Measurements from ENCODE around the gene RCN1. TPM values are rescaled to one million over a fixed set of nuclear protein-coding genes. Genes with fewer than 3 reads are reported as not detected.

The RCN1 gene
- total RNA-seq (2021; fragmentation: NEBNext Ultra II Directional; extraction: Animal tissue kit (Norgen Biotek cat#: 25700)) (119 and 123 TPM in 2 replicates), polyA plus RNA-seq (2011; rRNA removed) (42.7 and 45.1 TPM in 2 replicates), polyA minus RNA-seq (2011; rRNA and poly(A)+ RNA removed) (25.2 and 26.4 TPM in 2 replicates)
- polyA plus RNA-seq (2011; cell fraction: cytosol; rRNA removed), result 71.0 TPM
- polyA plus RNA-seq (2011; cell fraction: nucleus; rRNA removed), result 25.7 TPM
- polyA plus RNA-seq (2012, experiment 1 of 2), result 83.4 to 128 TPM (median 121 TPM) in 4 replicates
- 25.7 TPM for polyA plus RNA-seq (2012, experiment 2 of 2)
- 166 TPM for polyA plus RNA-seq (2013, experiment 1 of 2)
- 209 TPM for polyA plus RNA-seq (2013, experiment 2 of 2)
- polyA minus RNA-seq (2011; cell fraction: cytosol; rRNA and poly(A)+ RNA removed), result 45.2 TPM
- 36.5 TPM for polyA minus RNA-seq (2011; cell fraction: nucleus; rRNA and poly(A)+ RNA removed)
- long read RNA-seq, experiment 1, transcript RCN1-201 (6 exons, 2,572 nt), result major isoform, 43 of 85 reads
- long read RNA-seq, experiment 1, transcript RCN1-204 (2 exons, 2,653 nt), result minor isoform, 17 of 85 reads
- long read RNA-seq, experiment 1, partial matches to known transcripts, result 1 of 85 reads
- long read RNA-seq, experiment 1, other reads (novel, unspliced or antisense), result 22 of 85 reads
- long read RNA-seq, experiment 2, partial matches to known transcripts, result 6 of 116 reads
- long read RNA-seq, experiment 2, other reads (novel, unspliced or antisense), result 105 of 116 reads

- H4K91ac ChIP-seq (replicated peaks; ENCODE audit: insufficient read length, low read length), result peak within 1 kb of the TSS; percentile 86
- peak within 1 kb of the TSS; percentile 58 to 86 (median 67) for H3K4me3 ChIP-seq (ENCODE audit: extremely low read depth in 1 of 4, insufficient read depth in 2 of 4, low read depth in 3 of 4, low read length in 4 of 4)
- H3K56ac ChIP-seq (replicated peaks; ENCODE audit: insufficient read length, low read depth, low read length), result peak within 1 kb of the TSS; percentile 59
- peak within 1 kb of the TSS; percentile 76 to 86 for H3K4me2 ChIP-seq (ENCODE audit: insufficient read depth in 1 of 2, low read depth in 2 of 2, low read length in 2 of 2)
- H2AK5ac ChIP-seq (ENCODE audit: low read depth, low read length), result no peak within 1 kb of the TSS
- peaks cover 0 to 23% of the 10 kb centered on the region in 2 experiments for H4K20me1 ChIP-seq (replicated peaks in 1 of 2; ENCODE audit: control insufficient read depth in 1 of 2, insufficient read depth in 2 of 2, low read length in 2 of 2)
- CTCF ChIA-PET (ENCODE audit: partially characterized antibody), result interaction anchor here (0.6 to 2.5 kb wide), 4 partner anchors 17 to 294 kb away, joined by 3 to 5 read pairs (median 4); no protein-coding TSS in a partner anchor
- peaks cover 0 to 13% (median 3%) of the 10 kb centered on the region in 4 experiments; a peak in 4 of 7 replicates for H3K4me1 ChIP-seq (replicated peaks in 1 of 4; ENCODE audit: control insufficient read depth in 3 of 4, insufficient read depth in 4 of 4, low read length in 3 of 4)
- peak within 1 kb of the TSS; percentile 72; the same call in 1 of the 2 replicates for H2BK12ac ChIP-seq (ENCODE audit: low read depth, low read length)
- H3K9me3 ChIP-seq (ENCODE audit: insufficient read depth in 2 of 2, low read depth in 1 of 2, low read length in 1 of 2), result no peaks in the 10 kb centered on the region
- H2BK5ac ChIP-seq (ENCODE audit: low read depth, low read length), result no peak within 1 kb of the TSS
- peaks cover 6% of the 10 kb centered on the region; the same call in 1 of the 2 replicates for H3K23me2 ChIP-seq (ENCODE audit: low read depth, low read length)
- POLR2A ChIA-PET (ENCODE audit: partially characterized antibody), result interaction anchor here (0.6 to 2.3 kb wide), 20 partner anchors 9 to 249 kb away, joined by 3 to 14 read pairs (median 4); no protein-coding TSS in a partner anchor
- H3K4ac ChIP-seq (replicated peaks; ENCODE audit: insufficient read length, low read depth, low read length), result peak within 1 kb of the TSS; percentile 27
- no peaks in the 10 kb centered on the region for H3K36me3 ChIP-seq (ENCODE audit: control insufficient read depth in 2 of 4, insufficient read depth in 4 of 4, low read length in 3 of 4)
- H2BK15ac ChIP-seq (ENCODE audit: low read length), result no peak within 1 kb of the TSS
- H3K27me3 ChIP-seq (replicated peaks in 1 of 4; ENCODE audit: control insufficient read depth in 3 of 4, extremely low read depth in 1 of 4, insufficient read depth in 3 of 4, low read length in 3 of 4), result no peaks in the 10 kb centered on the region; a peak in 2 of 7 replicates
- no peak for FAIRE-seq
- H3K23ac ChIP-seq (ENCODE audit: insufficient read length), result no peak within 1 kb of the TSS
- H3K18ac ChIP-seq (ENCODE audit: extremely low read depth, low read length), result peak within 1 kb of the TSS; percentile 85
- WGBS, 2 experiments (ENCODE audit: extremely low coverage in 1 of 2, insufficient coverage in 1 of 2, insufficient read length in 1 of 2, insufficient replicate concordance in 2 of 2, low coverage in 1 of 2, low lambda C conversion rate in 2 of 2, missing lambda C conversion rate in 1 of 2), result 2% methylated on average over 46 of the region's 79 CpGs; no CpG with 5 or more reads in 1 of the 2 experiments
- peak within 1 kb of the TSS; percentile 96 for H4K8ac ChIP-seq (ENCODE audit: extremely low read depth, insufficient read depth, low read length)
- H3K79me1 ChIP-seq (ENCODE audit: low read depth, low read length), result peaks cover 11% of the 10 kb centered on the region
- peak within 1 kb of the TSS; percentile 91; the same call in 1 of the 2 replicates for H2AFZ ChIP-seq (ENCODE audit: low read length)
- no peak within 1 kb of the TSS for H4K5ac ChIP-seq (ENCODE audit: insufficient read length, low read depth, low read length)
- H3K9ac ChIP-seq (replicated peaks in 1 of 4; ENCODE audit: extremely low read depth in 1 of 4, low read depth in 3 of 4, low read length in 3 of 4), result peak within 1 kb of the TSS; percentile 73 to 96 (median 89)
- H2BK20ac ChIP-seq (ENCODE audit: low read length), result no peak within 1 kb of the TSS; the same call in 1 of the 2 replicates
- H3K79me2 ChIP-seq (ENCODE audit: control insufficient read depth in 1 of 2, insufficient read depth in 2 of 2, low read length in 2 of 2), result peaks cover 14 to 41% of the 10 kb centered on the region in 2 experiments; a peak in 3 of 4 replicates
- peak within 1 kb of the TSS; percentile 60; the same call in 1 of the 2 replicates for H3K27ac ChIP-seq (ENCODE audit: low read depth, low read length)
- H2BK120ac ChIP-seq (replicated peaks; ENCODE audit: low read depth, low read length), result no peak within 1 kb of the TSS
- peak within 1 kb of the TSS; percentile 58 for H3K14ac ChIP-seq (ENCODE audit: insufficient read length)
- DNase-seq (ENCODE audit: low read depth in 1 of 2, low spot score in 2 of 2), result peak; percentile 47 to 85
- TF ChIP-seq KDM4A (IDR thresholded peaks at IDR 0.05; ENCODE audit: low read depth, low read length, severe bottlenecking) (peak; percentile 34), CHD1 (IDR thresholded peaks at IDR 0.05; ENCODE audit: low read depth, low read length) (no peak), TAF7 (optimal IDR thresholded peaks at IDR 0.05; ENCODE audit: borderline replicate concordance, low read depth, low read length) (peak; percentile 41), PHF8 (conservative IDR thresholded peaks at IDR 0.05; ENCODE audit: low read depth, low read length) (peak; percentile 77; the same call in 1 of the 2 replicates), BACH1 (IDR thresholded peaks at IDR 0.05; ENCODE audit: low read length) (no peak; the same call in 1 of the 2 replicates), HDAC6 (IDR thresholded peaks at IDR 0.05; ENCODE audit: low read depth, low read length) (no peak), POLR2A (IDR thresholded peaks at IDR 0.05; ENCODE audit: control extremely low read depth in 1 of 2, low read depth in 2 of 2, low read length in 2 of 2) (peak; percentile 70 to 74), POLR2AphosphoS5 (IDR thresholded peaks at IDR 0.05; ENCODE audit: low read depth, low read length) (peak; percentile 79; the same call in 1 of the 2 replicates)
Measured at GRCh38 chr11:32090545-32091370, at the start of gene RCN1. Gene RCN1, plus strand, starts transcription at chr11:32091074. Its CDS starts 123 bp downstream, at chr11:32091197.

All from H1 (cell line).